Measurements from ENCODE around the gene FSHR. TPM values are rescaled to one million over a fixed set of nuclear protein-coding genes. Genes with fewer than 3 reads are reported as not detected.

Gene FSHR
- total and polyA plus RNA-seq, 2 experiments from 2014 or later = not detected

- Histone ChIP-seq H3K9me2 (ENCODE audit: insufficient read depth) (no peaks in the 10 kb centered on the region), H3F3A (ENCODE audit: insufficient read depth) (no peaks in the 10 kb centered on the region), H4K20me1 (ENCODE audit: insufficient read depth) (no peaks in the 10 kb centered on the region), H3K9me3 (ENCODE audit: low read depth) (no peaks in the 10 kb centered on the region), H3K36me3 (ENCODE audit: low read depth) (no peaks in the 10 kb centered on the region), H3K27ac (no peak overlapping the region), H3K79me2 (ENCODE audit: insufficient read depth) (no peaks in the 10 kb centered on the region), H3K4me3 (no peak overlapping the region), H3K4me1 (ENCODE audit: insufficient read depth) (no peaks in the 10 kb centered on the region), H3K4me2 (ENCODE audit: unreplicated experiment) (no peak overlapping the region), H3K27me3 (replicated peaks; ENCODE audit: insufficient read depth) (no peaks in the 10 kb centered on the region), H3K9ac (no peak overlapping the region), H2AFZ (no peak overlapping the region)
- in situ Hi-C loops (cut with MboI) = no loop called here
- 0 to 4% methylated on average over 1 of the region's 1 CpG for WGBS, 2 experiments (ENCODE audit: low coverage in 1 of 2, low lambda C conversion rate in 2 of 2, missing lambda C conversion rate in 2 of 2)
- DNase-seq = no peak
- TF ChIP-seq EZH2 (IDR thresholded peaks at IDR 0.05; ENCODE audit: insufficient read depth, poor library complexity, severe bottlenecking) = no peak
- no peak for TF ChIP-seq EZH2phosphoT487 (IDR thresholded peaks at IDR 0.05; ENCODE audit: insufficient read depth, low read depth)
These were observed 121.4 kb downstream of the FSHR start for GRCh38 chr2:49032936-49033335.

GRCh38 chr2:49032126-49032525, 122.2 kb downstream of the FSHR start:
- no peak for DNase-seq
- Histone ChIP-seq H3K4me2 (ENCODE audit: unreplicated experiment) (no peak overlapping the region), H3K4me3 (no peak overlapping the region), H4K20me1 (ENCODE audit: insufficient read depth) (no peaks in the 10 kb centered on the region), H3F3A (ENCODE audit: insufficient read depth) (no peaks in the 10 kb centered on the region), H3K27ac (no peak overlapping the region), H3K9ac (no peak overlapping the region), H3K36me3 (ENCODE audit: low read depth) (no peaks in the 10 kb centered on the region), H3K4me1 (ENCODE audit: insufficient read depth) (no peaks in the 10 kb centered on the region), H3K9me3 (ENCODE audit: low read depth) (no peaks in the 10 kb centered on the region), H3K79me2 (ENCODE audit: insufficient read depth) (no peaks in the 10 kb centered on the region), H2AFZ (no peak overlapping the region), H3K27me3 (replicated peaks; ENCODE audit: insufficient read depth) (no peaks in the 10 kb centered on the region), H3K9me2 (ENCODE audit: insufficient read depth) (no peaks in the 10 kb centered on the region)
- in situ Hi-C loops (cut with MboI) = no loop called here
- 19 to 28% methylated on average over 1 of the region's 1 CpG for WGBS, 2 experiments (ENCODE audit: low coverage in 1 of 2, low lambda C conversion rate in 2 of 2, missing lambda C conversion rate in 2 of 2)
- TF ChIP-seq EZH2 (IDR thresholded peaks at IDR 0.05; ENCODE audit: insufficient read depth, poor library complexity, severe bottlenecking) = no peak
- TF ChIP-seq EZH2phosphoT487 (IDR thresholded peaks at IDR 0.05; ENCODE audit: insufficient read depth, low read depth) = no peak

GRCh38 chr2:49029406-49029805, 124.9 kb downstream of the FSHR start:
- WGBS, 2 experiments (ENCODE audit: low coverage in 1 of 2, low lambda C conversion rate in 2 of 2, missing lambda C conversion rate in 2 of 2) = 4 to 7% methylated on average over 1 of the region's 1 CpG

GRCh38 chr2:49028101-49028500, 126.2 kb downstream of the FSHR start:
- Histone ChIP-seq H3K4me2 (ENCODE audit: unreplicated experiment) (no peak overlapping the region), H3K27me3 (replicated peaks; ENCODE audit: insufficient read depth) (no peaks in the 10 kb centered on the region), H3K9ac (no peak overlapping the region), H3K9me2 (ENCODE audit: insufficient read depth) (no peaks in the 10 kb centered on the region), H3K4me1 (ENCODE audit: insufficient read depth) (no peaks in the 10 kb centered on the region), H3K4me3 (no peak overlapping the region), H3K79me2 (ENCODE audit: insufficient read depth) (no peaks in the 10 kb centered on the region), H3K9me3 (ENCODE audit: low read depth) (no peaks in the 10 kb centered on the region), H3K27ac (no peak overlapping the region), H4K20me1 (ENCODE audit: insufficient read depth) (no peaks in the 10 kb centered on the region), H3F3A (ENCODE audit: insufficient read depth) (no peaks in the 10 kb centered on the region), H3K36me3 (ENCODE audit: low read depth) (no peaks in the 10 kb centered on the region), H2AFZ (no peak overlapping the region)
- no peak for DNase-seq
- WGBS, 2 experiments (ENCODE audit: low coverage in 1 of 2, low lambda C conversion rate in 2 of 2, missing lambda C conversion rate in 2 of 2) = 30 to 31% methylated on average over 3 of the region's 3 CpGs
- TF ChIP-seq EZH2phosphoT487 (IDR thresholded peaks at IDR 0.05; ENCODE audit: insufficient read depth, low read depth) = no peak
- TF ChIP-seq EZH2 (IDR thresholded peaks at IDR 0.05; ENCODE audit: insufficient read depth, poor library complexity, severe bottlenecking) = no peak
- in situ Hi-C loops (cut with MboI) = no loop called here

More at GRCh38 chr2:49029406-49029805, 124.9 kb downstream of the FSHR start:
- no peak overlapping the region for H3K27ac ChIP-seq
- no peaks in the 10 kb centered on the region for H3K9me3 ChIP-seq (ENCODE audit: low read depth)
- H3K36me3 ChIP-seq (ENCODE audit: low read depth) = no peaks in the 10 kb centered on the region
- H2AFZ ChIP-seq = no peak overlapping the region
- H3F3A ChIP-seq (ENCODE audit: insufficient read depth) = no peaks in the 10 kb centered on the region
- no peaks in the 10 kb centered on the region for H3K9me2 ChIP-seq (ENCODE audit: insufficient read depth)
- no peaks in the 10 kb centered on the region for H3K79me2 ChIP-seq (ENCODE audit: insufficient read depth)
- in situ Hi-C loops (cut with MboI) = no loop called here
- no peaks in the 10 kb centered on the region for H3K4me1 ChIP-seq (ENCODE audit: insufficient read depth)
- no peak overlapping the region for H3K4me2 ChIP-seq (ENCODE audit: unreplicated experiment)
- TF ChIP-seq EZH2phosphoT487 (IDR thresholded peaks at IDR 0.05; ENCODE audit: insufficient read depth, low read depth) (no peak), EZH2 (IDR thresholded peaks at IDR 0.05; ENCODE audit: insufficient read depth, poor library complexity, severe bottlenecking) (no peak)
- H4K20me1 ChIP-seq (ENCODE audit: insufficient read depth) = no peaks in the 10 kb centered on the region
- no peak overlapping the region for H3K4me3 ChIP-seq
- H3K9ac ChIP-seq = no peak overlapping the region
- no peaks in the 10 kb centered on the region for H3K27me3 ChIP-seq (replicated peaks; ENCODE audit: insufficient read depth)
- DNase-seq = no peak

GRCh38 chr2:49026706-49027105, 127.6 kb downstream of the FSHR start:
- Histone ChIP-seq H2AFZ (no peak overlapping the region), H3K27ac (no peak overlapping the region), H3K36me3 (ENCODE audit: low read depth) (no peaks in the 10 kb centered on the region), H3K4me1 (ENCODE audit: insufficient read depth) (no peaks in the 10 kb centered on the region), H3F3A (ENCODE audit: insufficient read depth) (no peaks in the 10 kb centered on the region), H3K9ac (no peak overlapping the region), H4K20me1 (ENCODE audit: insufficient read depth) (no peaks in the 10 kb centered on the region), H3K9me2 (ENCODE audit: insufficient read depth) (no peaks in the 10 kb centered on the region), H3K9me3 (ENCODE audit: low read depth) (no peaks in the 10 kb centered on the region), H3K4me3 (no peak overlapping the region), H3K79me2 (ENCODE audit: insufficient read depth) (no peaks in the 10 kb centered on the region), H3K4me2 (ENCODE audit: unreplicated experiment) (no peak overlapping the region), H3K27me3 (replicated peaks; ENCODE audit: insufficient read depth) (no peaks in the 10 kb centered on the region)
- WGBS, 2 experiments (ENCODE audit: low coverage in 1 of 2, low lambda C conversion rate in 2 of 2, missing lambda C conversion rate in 2 of 2) = 40 to 53% methylated on average over 4 of the region's 4 CpGs
- TF ChIP-seq EZH2 (IDR thresholded peaks at IDR 0.05; ENCODE audit: insufficient read depth, poor library complexity, severe bottlenecking) = no peak
- no peak for TF ChIP-seq EZH2phosphoT487 (IDR thresholded peaks at IDR 0.05; ENCODE audit: insufficient read depth, low read depth)
- DNase-seq = no peak
- in situ Hi-C loops (cut with MboI) = no loop called here

Data from GM23248 (cell line).